ENCODE measurements around the gene PPP1R3F. TPM values are rescaled to one million over a fixed set of nuclear protein-coding genes. Genes with fewer than 3 reads are reported as not detected.

Gene PPP1R3F
- total RNA-seq, 1 experiment from 2014 or later = 7.3 TPM

DNA sequence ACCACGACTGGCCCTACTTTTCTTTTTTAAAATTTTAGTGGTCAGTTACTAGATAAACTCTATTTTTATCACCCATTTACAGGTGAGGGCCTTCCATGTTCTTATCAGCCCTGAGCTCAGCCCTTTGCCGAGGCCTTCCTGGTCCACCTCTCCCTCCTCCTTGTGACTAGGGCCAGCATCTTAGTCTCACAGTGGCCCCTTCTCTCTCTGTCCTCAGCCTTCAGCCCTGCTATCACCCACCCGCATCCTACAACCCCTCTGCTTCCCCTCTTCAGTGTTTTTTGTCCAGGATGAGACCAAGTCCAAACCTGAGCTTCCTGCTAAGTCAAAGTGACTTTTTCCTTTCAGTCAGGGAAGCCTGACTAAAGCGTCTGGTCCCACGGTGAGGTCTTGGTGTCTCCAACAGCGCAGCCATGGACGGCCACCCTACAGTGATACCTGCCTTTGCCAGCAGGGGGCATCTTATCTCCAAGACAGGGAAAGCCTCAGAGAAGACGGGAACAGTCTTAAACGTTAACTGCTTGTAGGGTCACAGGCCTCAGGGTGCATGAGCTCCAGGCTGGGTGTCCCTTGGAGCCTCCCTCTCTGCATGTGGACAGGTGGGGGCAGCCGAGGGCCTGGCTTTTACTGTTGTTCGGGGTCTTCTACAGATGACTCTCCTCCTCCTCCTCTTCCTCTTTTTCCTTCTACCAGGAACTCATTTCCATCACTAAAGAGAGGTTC, 22.2 kb downstream of the PPP1R3F start:
- Histone ChIP-seq H3T11ph (ENCODE audit: low read length) (no peak overlapping the region), H4K91ac (ENCODE audit: insufficient read length, low read depth, low read length) (no peak overlapping the region), H2AK5ac (ENCODE audit: insufficient read length, low read length) (no peak overlapping the region), H3K9me3 (ENCODE audit: control insufficient read depth, low read depth, low read length) (peaks cover 28% of the 10 kb centered on the region), H2BK12ac (ENCODE audit: insufficient read length, low read depth, low read length) (no peak overlapping the region), H3K27ac (ENCODE audit: insufficient read length, low read depth, low read length) (no peak overlapping the region), H3K4me2 (ENCODE audit: insufficient read depth, insufficient read length, low read length) (no peak overlapping the region), H3K14ac (ENCODE audit: insufficient read depth, low read length) (no peak overlapping the region), H3K23ac (ENCODE audit: insufficient read length, low read depth, low read length) (no peak overlapping the region), H3K27me3 (ENCODE audit: insufficient read depth, low read length) (no peaks in the 10 kb centered on the region), H3K79me1 (ENCODE audit: insufficient read depth, low read depth, low read length, poor library complexity, severe bottlenecking) (no peaks in the 10 kb centered on the region), H2AFZ (ENCODE audit: low read length) (no peak overlapping the region), H3K56ac (ENCODE audit: insufficient read length, low read depth, low read length) (no peak overlapping the region), H3K9ac (ENCODE audit: extremely low read depth, insufficient read length, low read length) (no peak overlapping the region), H2BK15ac (ENCODE audit: low read depth, low read length) (no peak overlapping the region), H3K18ac (ENCODE audit: insufficient read length, low read depth, low read length) (no peak overlapping the region), H4K5ac (ENCODE audit: insufficient read length, low read depth, low read length) (no peak overlapping the region), H4K8ac (replicated peaks; ENCODE audit: insufficient read length, low read depth, low read length) (no peak overlapping the region), H2BK120ac (ENCODE audit: low read depth, low read length, poor library complexity, severe bottlenecking) (no peak overlapping the region), H3K23me2 (ENCODE audit: insufficient read length, low read depth, low read length, poor library complexity, severe bottlenecking) (no peaks in the 10 kb centered on the region), H3K4me1 (ENCODE audit: insufficient read depth, low read length) (no peaks in the 10 kb centered on the region), H4K20me1 (ENCODE audit: control insufficient read depth, insufficient read depth, insufficient read length) (no peaks in the 10 kb centered on the region), H3K79me2 (ENCODE audit: insufficient read depth, low read length) (no peaks in the 10 kb centered on the region), H2BK20ac (ENCODE audit: low read depth, low read length, poor library complexity, severe bottlenecking) (no peak overlapping the region), H2BK5ac (ENCODE audit: insufficient read length, low read length) (no peak overlapping the region), H3K4ac (ENCODE audit: low read depth, low read length) (no peak overlapping the region)
- Mint-ChIP-seq H3K4me3 (peak overlapping the region in 1 of 2 experiments; percentile 26; a peak in 1 of 5 replicates), H3K9me3 (peaks cover 62 to 84% of the 10 kb centered on the region in 2 experiments), H3K27ac (0 out of 7 replicates have a peak overlapping the region, but pooled peaks of 1 of the 3 experiments have one; percentile 67), H3K4me1 (peaks cover 5 to 6% of the 10 kb centered on the region in 2 experiments), H3K36me3 (ENCODE audit: insufficient read depth in 1 of 3, low read depth in 3 of 3) (peaks cover 0 to 2% (median 1%) of the 10 kb centered on the region in 3 experiments; a peak in 5 of 7 replicates), H3K27me3 (ENCODE audit: low read depth) (peaks cover 2% of the 10 kb centered on the region)
- peak; percentile 78 for DNase-seq
- no CpG with 5 or more reads among the region's 11 CpGs for WGBS (ENCODE audit: extremely low coverage, insufficient read length, low lambda C conversion rate)
- TF ChIP-seq, protein P1, sequence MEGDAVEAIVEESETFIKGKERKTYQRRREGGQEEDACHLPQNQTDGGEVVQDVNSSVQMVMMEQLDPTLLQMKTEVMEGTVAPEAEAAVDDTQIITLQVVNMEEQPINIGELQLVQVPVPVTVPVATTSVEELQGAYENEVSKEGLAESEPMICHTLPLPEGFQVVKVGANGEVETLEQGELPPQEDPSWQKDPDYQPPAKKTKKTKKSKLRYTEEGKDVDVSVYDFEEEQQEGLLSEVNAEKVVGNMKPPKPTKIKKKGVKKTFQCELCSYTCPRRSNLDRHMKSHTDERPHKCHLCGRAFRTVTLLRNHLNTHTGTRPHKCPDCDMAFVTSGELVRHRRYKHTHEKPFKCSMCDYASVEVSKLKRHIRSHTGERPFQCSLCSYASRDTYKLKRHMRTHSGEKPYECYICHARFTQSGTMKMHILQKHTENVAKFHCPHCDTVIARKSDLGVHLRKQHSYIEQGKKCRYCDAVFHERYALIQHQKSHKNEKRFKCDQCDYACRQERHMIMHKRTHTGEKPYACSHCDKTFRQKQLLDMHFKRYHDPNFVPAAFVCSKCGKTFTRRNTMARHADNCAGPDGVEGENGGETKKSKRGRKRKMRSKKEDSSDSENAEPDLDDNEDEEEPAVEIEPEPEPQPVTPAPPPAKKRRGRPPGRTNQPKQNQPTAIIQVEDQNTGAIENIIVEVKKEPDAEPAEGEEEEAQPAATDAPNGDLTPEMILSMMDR (conservative IDR thresholded peaks at IDR 0.05) = peak; percentile 70

All from H9 (cell line).